ENCODE measurements around the gene NRXN3.

NRXN3 gene

GRCh38 chr14:78704965-78705364, 534.8 kb downstream of the NRXN3 start:
- Histone ChIP-seq H3K36me3 (ENCODE audit: insufficient read depth, low read length) (no peaks in the 10 kb centered on the region), H3K27ac (ENCODE audit: low read depth, low read length) (no peak overlapping the region), H3K4me3 (ENCODE audit: low read depth, low read length) (no peak overlapping the region), H3K4me1 (ENCODE audit: control insufficient read depth, insufficient read depth, low read length, unreplicated experiment) (no peaks in the 10 kb centered on the region), H3K27me3 (ENCODE audit: insufficient read depth, low read length) (peaks cover 4% of the 10 kb centered on the region; the same call in 1 of the 2 replicates), H3K79me2 (ENCODE audit: control insufficient read depth, insufficient read depth, low read length, unreplicated experiment) (no peaks in the 10 kb centered on the region), H2AFZ (ENCODE audit: low read length, unreplicated experiment) (no peak overlapping the region)

- H2AFZ ChIP-seq (ENCODE audit: low read length, unreplicated experiment): no peak overlapping the region
- no peaks in the 10 kb centered on the region for H3K36me3 ChIP-seq (ENCODE audit: insufficient read depth, low read length)
- no peak overlapping the region for H3K27ac ChIP-seq (ENCODE audit: low read depth, low read length)
- peaks cover 4% of the 10 kb centered on the region; the same call in 1 of the 2 replicates for H3K27me3 ChIP-seq (ENCODE audit: insufficient read depth, low read length)
- H3K79me2 ChIP-seq (ENCODE audit: control insufficient read depth, insufficient read depth, low read length, unreplicated experiment): no peaks in the 10 kb centered on the region
- H3K4me3 ChIP-seq (ENCODE audit: low read depth, low read length): no peak overlapping the region
- H3K4me1 ChIP-seq (ENCODE audit: control insufficient read depth, insufficient read depth, low read length, unreplicated experiment): no peaks in the 10 kb centered on the region
These were observed 535.8 kb downstream of the NRXN3 start for GRCh38 chr14:78705989-78706388.

GRCh38 chr14:78709795-78710557, 539.8 kb downstream of the NRXN3 start:
- Histone ChIP-seq H3K27ac (ENCODE audit: low read depth, low read length) (no peak overlapping the region), H3K4me1 (ENCODE audit: control insufficient read depth, insufficient read depth, low read length, unreplicated experiment) (no peaks in the 10 kb centered on the region), H3K79me2 (ENCODE audit: control insufficient read depth, insufficient read depth, low read length, unreplicated experiment) (no peaks in the 10 kb centered on the region), H3K4me3 (ENCODE audit: low read depth, low read length) (no peak overlapping the region), H3K27me3 (ENCODE audit: insufficient read depth, low read length) (no peaks in the 10 kb centered on the region), H3K36me3 (ENCODE audit: insufficient read depth, low read length) (no peaks in the 10 kb centered on the region), H2AFZ (ENCODE audit: low read length, unreplicated experiment) (no peak overlapping the region)

GRCh38 chr14:78710963-78711362, 540.8 kb downstream of the NRXN3 start:
- no peaks in the 10 kb centered on the region for H3K36me3 ChIP-seq (ENCODE audit: insufficient read depth, low read length)
- H3K27ac ChIP-seq (ENCODE audit: low read depth, low read length): no peak overlapping the region
- no peaks in the 10 kb centered on the region for H3K79me2 ChIP-seq (ENCODE audit: control insufficient read depth, insufficient read depth, low read length, unreplicated experiment)
- no peaks in the 10 kb centered on the region for H3K27me3 ChIP-seq (ENCODE audit: insufficient read depth, low read length)
- no peaks in the 10 kb centered on the region for H3K4me1 ChIP-seq (ENCODE audit: control insufficient read depth, insufficient read depth, low read length, unreplicated experiment)
- H3K4me3 ChIP-seq (ENCODE audit: low read depth, low read length): no peak overlapping the region
- no peak overlapping the region for H2AFZ ChIP-seq (ENCODE audit: low read length, unreplicated experiment)

GRCh38 chr14:78713716-78714115, 543.5 kb downstream of the NRXN3 start:
- no peaks in the 10 kb centered on the region for H3K4me1 ChIP-seq (ENCODE audit: control insufficient read depth, insufficient read depth, low read length, unreplicated experiment)
- no peaks in the 10 kb centered on the region for H3K36me3 ChIP-seq (ENCODE audit: insufficient read depth, low read length)
- H3K27ac ChIP-seq (ENCODE audit: low read depth, low read length): no peak overlapping the region
- H2AFZ ChIP-seq (ENCODE audit: low read length, unreplicated experiment): no peak overlapping the region
- no peak overlapping the region for H3K4me3 ChIP-seq (ENCODE audit: low read depth, low read length)
- no peaks in the 10 kb centered on the region for H3K27me3 ChIP-seq (ENCODE audit: insufficient read depth, low read length)
- H3K79me2 ChIP-seq (ENCODE audit: control insufficient read depth, insufficient read depth, low read length, unreplicated experiment): no peaks in the 10 kb centered on the region

DNA sequence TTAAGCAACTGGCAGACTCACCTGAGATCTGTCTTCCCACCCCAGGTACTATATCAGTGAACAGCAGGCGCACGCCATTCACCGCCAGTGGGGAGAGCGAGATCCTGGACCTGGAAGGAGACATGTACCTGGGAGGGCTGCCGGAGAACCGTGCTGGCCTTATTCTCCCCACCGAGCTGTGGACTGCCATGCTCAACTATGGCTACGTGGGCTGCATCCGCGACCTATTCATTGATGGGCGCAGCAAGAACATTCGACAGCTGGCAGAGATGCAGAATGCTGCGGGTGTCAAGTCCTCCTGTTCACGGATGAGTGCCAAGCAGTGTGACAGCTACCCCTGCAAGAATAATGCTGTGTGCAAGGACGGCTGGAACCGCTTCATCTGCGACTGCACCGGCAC, 544.5 kb downstream of the NRXN3 start:
- no peak overlapping the region for H3K27ac ChIP-seq (ENCODE audit: low read depth, low read length)
- no peak overlapping the region for H2AFZ ChIP-seq (ENCODE audit: low read length, unreplicated experiment)
- H3K79me2 ChIP-seq (ENCODE audit: control insufficient read depth, insufficient read depth, low read length, unreplicated experiment): no peaks in the 10 kb centered on the region
- H3K4me3 ChIP-seq (ENCODE audit: low read depth, low read length): no peak overlapping the region
- no peaks in the 10 kb centered on the region for H3K27me3 ChIP-seq (ENCODE audit: insufficient read depth, low read length)
- no peaks in the 10 kb centered on the region for H3K36me3 ChIP-seq (ENCODE audit: insufficient read depth, low read length)
- H3K4me1 ChIP-seq (ENCODE audit: control insufficient read depth, insufficient read depth, low read length, unreplicated experiment): no peaks in the 10 kb centered on the region

DNA sequence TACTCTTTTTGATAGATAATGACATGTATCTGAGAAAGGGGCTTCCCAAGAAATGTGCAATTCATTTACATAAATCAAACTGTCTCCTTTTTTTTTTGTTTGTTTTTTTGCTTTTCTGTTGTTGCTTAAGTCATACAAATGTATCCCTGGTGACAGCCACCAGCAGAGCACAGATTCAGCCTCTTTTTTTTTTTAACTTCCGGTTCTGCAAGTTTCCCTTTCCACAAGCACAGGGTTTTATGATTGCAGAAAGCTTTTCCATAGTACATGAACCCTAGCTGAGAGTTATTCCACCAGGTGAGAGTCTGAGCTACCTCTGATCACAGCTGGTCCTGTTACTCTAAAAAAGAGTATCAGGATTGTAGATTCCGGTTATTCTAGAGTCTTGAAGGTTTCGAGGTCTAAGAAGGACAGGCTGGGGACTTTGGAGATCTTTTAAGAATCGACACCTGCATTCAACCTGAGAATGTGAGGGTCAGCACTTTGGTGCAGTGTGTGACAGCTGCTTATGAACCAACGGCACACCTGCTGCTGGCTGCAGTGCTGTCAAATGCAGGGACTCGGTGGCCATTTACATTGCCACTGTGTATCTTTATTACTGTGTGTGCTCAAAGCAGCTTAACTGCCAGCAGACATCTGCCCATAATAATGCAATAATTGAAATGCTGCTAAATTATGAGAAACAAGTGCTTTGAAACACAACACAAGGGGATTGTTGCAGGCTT, 551.7 kb downstream of the NRXN3 start:
- Histone ChIP-seq H3K4me3 (ENCODE audit: low read depth, low read length) (no peak overlapping the region), H3K4me1 (ENCODE audit: control insufficient read depth, insufficient read depth, low read length, unreplicated experiment) (no peaks in the 10 kb centered on the region), H3K27me3 (ENCODE audit: insufficient read depth, low read length) (no peaks in the 10 kb centered on the region), H2AFZ (ENCODE audit: low read length, unreplicated experiment) (no peak overlapping the region), H3K36me3 (ENCODE audit: insufficient read depth, low read length) (no peaks in the 10 kb centered on the region), H3K27ac (ENCODE audit: low read depth, low read length) (no peak overlapping the region), H3K79me2 (ENCODE audit: control insufficient read depth, insufficient read depth, low read length, unreplicated experiment) (no peaks in the 10 kb centered on the region)

DNA sequence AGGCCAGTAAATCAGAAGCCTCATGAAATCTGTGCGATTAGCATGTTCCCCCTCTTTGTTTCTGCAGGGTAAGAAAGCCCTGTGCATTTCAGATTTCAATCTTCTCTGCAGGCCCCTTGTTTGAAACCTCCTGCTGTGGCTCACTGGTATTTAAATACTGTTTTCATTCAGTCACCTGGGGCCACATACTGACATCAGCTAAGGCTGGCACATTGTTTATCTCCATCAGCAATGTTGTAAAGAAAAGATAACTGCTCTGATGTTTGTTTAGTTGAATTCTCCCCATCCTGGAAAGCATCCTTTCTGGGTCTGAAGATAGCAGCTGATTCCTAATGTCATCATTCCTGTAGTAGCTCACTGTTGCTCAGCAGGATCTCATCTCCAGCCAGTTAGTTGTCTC, 554.9 kb downstream of the NRXN3 start:
- no peak overlapping the region for H3K27ac ChIP-seq (ENCODE audit: low read depth, low read length)
- no peak overlapping the region for H3K4me3 ChIP-seq (ENCODE audit: low read depth, low read length)
- no peaks in the 10 kb centered on the region for H3K4me1 ChIP-seq (ENCODE audit: control insufficient read depth, insufficient read depth, low read length, unreplicated experiment)
- no peaks in the 10 kb centered on the region for H3K27me3 ChIP-seq (ENCODE audit: insufficient read depth, low read length)
- no peak overlapping the region for H2AFZ ChIP-seq (ENCODE audit: low read length, unreplicated experiment)
- H3K79me2 ChIP-seq (ENCODE audit: control insufficient read depth, insufficient read depth, low read length, unreplicated experiment): no peaks in the 10 kb centered on the region
- H3K36me3 ChIP-seq (ENCODE audit: insufficient read depth, low read length): no peaks in the 10 kb centered on the region

DNA sequence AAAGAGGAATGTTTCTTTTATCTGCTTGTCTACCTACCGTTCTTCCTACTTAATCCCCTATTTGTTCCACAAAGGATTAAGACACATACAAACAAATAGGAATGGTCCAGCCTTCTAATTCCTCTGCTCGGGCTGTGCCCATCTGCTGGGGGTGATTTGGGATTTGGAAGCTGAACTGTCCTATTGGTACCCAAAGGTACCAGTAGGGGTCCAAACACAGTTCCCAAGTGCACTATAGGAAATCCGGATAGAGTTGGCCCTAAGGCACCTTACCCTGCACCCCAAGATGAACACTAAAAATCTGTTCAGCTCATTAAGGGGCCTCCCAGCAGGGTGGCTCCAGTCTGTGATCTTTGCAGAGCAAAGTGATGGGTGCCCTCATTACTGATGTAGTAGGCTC, 566.9 kb downstream of the NRXN3 start:
- Histone ChIP-seq H3K27me3 (ENCODE audit: insufficient read depth, low read length) (no peaks in the 10 kb centered on the region), H3K4me1 (ENCODE audit: control insufficient read depth, insufficient read depth, low read length, unreplicated experiment) (no peaks in the 10 kb centered on the region), H3K27ac (ENCODE audit: low read depth, low read length) (no peak overlapping the region), H2AFZ (ENCODE audit: low read length, unreplicated experiment) (no peak overlapping the region), H3K36me3 (ENCODE audit: insufficient read depth, low read length) (no peaks in the 10 kb centered on the region), H3K79me2 (ENCODE audit: control insufficient read depth, insufficient read depth, low read length, unreplicated experiment) (no peaks in the 10 kb centered on the region), H3K4me3 (ENCODE audit: low read depth, low read length) (no peak overlapping the region)

- Histone ChIP-seq H2AFZ (ENCODE audit: low read length, unreplicated experiment) (no peak overlapping the region), H3K79me2 (ENCODE audit: control insufficient read depth, insufficient read depth, low read length, unreplicated experiment) (no peaks in the 10 kb centered on the region), H3K4me3 (ENCODE audit: low read depth, low read length) (no peak overlapping the region), H3K27me3 (ENCODE audit: insufficient read depth, low read length) (no peaks in the 10 kb centered on the region), H3K4me1 (ENCODE audit: control insufficient read depth, insufficient read depth, low read length, unreplicated experiment) (no peaks in the 10 kb centered on the region), H3K36me3 (ENCODE audit: insufficient read depth, low read length) (no peaks in the 10 kb centered on the region), H3K27ac (ENCODE audit: low read depth, low read length) (no peak overlapping the region)
These were observed 567.4 kb downstream of the NRXN3 start for GRCh38 chr14:78737601-78738000.

- Histone ChIP-seq H2AFZ (ENCODE audit: low read length, unreplicated experiment) (no peak overlapping the region), H3K27me3 (ENCODE audit: insufficient read depth, low read length) (no peaks in the 10 kb centered on the region), H3K4me1 (ENCODE audit: control insufficient read depth, insufficient read depth, low read length, unreplicated experiment) (no peaks in the 10 kb centered on the region), H3K36me3 (ENCODE audit: insufficient read depth, low read length) (no peaks in the 10 kb centered on the region), H3K27ac (ENCODE audit: low read depth, low read length) (no peak overlapping the region), H3K79me2 (ENCODE audit: control insufficient read depth, insufficient read depth, low read length, unreplicated experiment) (no peaks in the 10 kb centered on the region), H3K4me3 (ENCODE audit: low read depth, low read length) (no peak overlapping the region)
These were observed 576.0 kb downstream of the NRXN3 start for GRCh38 chr14:78746086-78746595.

Measured in ACC112 (cell line).